ENCODE measurements around the gene NEU2.

The NEU2 gene

GRCh38 chr2:233081232-233081730, 48.8 kb downstream of the NEU2 start:
- peak; percentile 72 for DNase-seq

- DNase-seq = peak; percentile 63
Measured at GRCh38 chr2:233081731-233082221, 49.3 kb downstream of the NEU2 start.

- DNase-seq = peak; percentile 54
Measured at GRCh38 chr2:233082222-233082930, 49.9 kb downstream of the NEU2 start.

- DNase-seq = peak; percentile 53
Measured at GRCh38 chr2:233082931-233083755, 50.7 kb downstream of the NEU2 start.

- DNase-seq = no peak
Measured at GRCh38 chr2:233083782-233084181, 51.3 kb downstream of the NEU2 start.

- peak; percentile 63 for DNase-seq
Measured at GRCh38 chr2:233084488-233084887, 52.0 kb downstream of the NEU2 start.

All from activated CD8-positive, alpha-beta memory T cell treated with anti-CD3 and anti-CD28 coated beads, Interleukin-2, amount 50 U/mL, for 48 hours (primary cell).